GM23248 (cell line): ENCODE results near the gene SLX4IP.

ENCODE experiments used
- EZH2 ChIP-seq: fragments of 200-600 bp; sonication (generic); IDR thresholded peaks from 2 replicates; pipeline ENCODE4 v1.6.1; 2018; ENCODE audit warnings: antibody characterized with exemption, mild to moderate bottlenecking; ENCODE audit not compliant: insufficient read depth, poor library complexity, severe bottlenecking
- EZH2phosphoT487 ChIP-seq: fragments of 200-600 bp; sonication (generic); IDR thresholded peaks from 2 replicates; pipeline ENCODE4 v1.6.1; 2018; ENCODE audit warnings: antibody characterized with exemption, moderate library complexity, mild to moderate bottlenecking, low read depth; ENCODE audit not compliant: insufficient read depth

DNA sequence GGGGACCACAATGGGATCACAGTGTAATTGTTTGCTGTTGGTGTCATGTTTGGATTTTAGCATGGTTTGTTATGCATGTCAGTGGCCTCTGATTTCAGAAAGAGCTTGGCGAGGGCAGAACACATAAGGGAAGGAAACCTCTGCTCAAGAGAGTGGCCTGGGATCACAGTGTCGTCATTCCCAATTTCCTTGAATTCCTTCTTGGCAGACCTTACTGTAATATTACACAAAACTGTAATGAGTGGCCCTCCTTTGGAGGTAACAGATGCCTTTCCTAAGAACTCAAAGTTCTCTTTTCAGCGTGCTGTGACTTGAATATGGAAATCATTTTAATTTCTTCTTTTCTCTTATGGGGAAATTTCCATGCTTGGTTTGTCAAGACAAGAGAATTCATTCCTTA, 191.8 kb downstream of the SLX4IP start:
- no peak for TF ChIP-seq EZH2phosphoT487
- TF ChIP-seq EZH2 = no peak
